HAP-1 (cell line): Measurements from ENCODE around the gene SLC27A2.
"Not testable (repeated sequence)": the region's sequence is repeated elsewhere in the genome, so short reads cannot be mapped to it uniquely, and the experiment has no call there.

Experiments
- DNase-seq, 2 experiments: peaks; one replicate each; pipeline ENCODE4 v3.0.0-alpha.2; 2016 to 2020; ENCODE audit warnings: low spot score in 2 of 2
- H3K27me3 ChIP-seq: fragments of 250-450 bp; sonication (Bioruptor Pico); 2 replicates; pipeline ENCODE4 v1.5.1; 2020; ENCODE audit warnings: low read depth, mild to moderate bottlenecking, moderate library complexity
- H3K36me3 ChIP-seq: fragments of 250-450 bp; sonication (Bioruptor Pico); replicated peaks from 2 replicates; pipeline ENCODE4 v1.5.1; 2020; ENCODE audit warnings: mild to moderate bottlenecking
- H3K4me1 ChIP-seq: fragments of 250-450 bp; sonication (Bioruptor Pico); 2 replicates; pipeline ENCODE4 v1.5.1; 2020; ENCODE audit warnings: mild to moderate bottlenecking
- H3K4me3 ChIP-seq: fragments of 250-450 bp; sonication (Bioruptor Pico); 2 replicates; pipeline ENCODE4 v1.5.1; 2020; ENCODE audit warnings: mild to moderate bottlenecking, moderate library complexity
- H3K9me3 ChIP-seq: fragments of 250-450 bp; sonication (Bioruptor Pico); 2 replicates; pipeline ENCODE4 v1.5.1; 2020; ENCODE audit warnings: mild to moderate bottlenecking, moderate library complexity
- in situ Hi-C: fragments of 300-500 bp; cut with MboI; formaldehyde crosslinking; loops from 3 replicates; pipeline ENCODE4 v1.14.3; 2020; ENCODE audit warnings: low sequenced_read_pairs, inconsistent platforms, mixed read lengths

The SLC27A2 gene

DNA sequence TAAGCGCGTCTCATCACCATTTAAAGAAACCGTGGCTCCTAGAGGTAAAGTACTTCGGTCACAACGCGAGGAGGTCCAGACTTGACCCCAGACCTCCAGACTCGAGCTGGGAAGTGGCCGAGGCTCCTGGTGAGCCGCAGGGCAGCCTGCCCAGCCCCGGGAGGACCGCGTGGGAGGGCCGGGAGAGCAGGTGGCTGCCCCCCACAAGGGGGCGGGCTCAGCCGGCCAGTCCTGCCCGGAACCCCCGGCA lies at the start of gene SLC27A2:
Gene SLC27A2 (plus strand): TSS at position 228 of the 250 bp plus-strand sequence. CDS start 232 bp downstream, outside the sequence.
- peaks cover 7% of the 10 kb centered on the region for H3K4me1 ChIP-seq
- H3K36me3 ChIP-seq: no peaks in the 10 kb centered on the region; the same call in 1 of the 2 replicates
- H3K27me3 ChIP-seq: no peaks in the 10 kb centered on the region
- in situ Hi-C loops: no loop called here
- H3K4me3 ChIP-seq: peak within 1 kb of the TSS; percentile 52
- no peaks in the 10 kb centered on the region; the same call in 1 of the 2 replicates for H3K9me3 ChIP-seq
- peak; percentile 19 to 69 for DNase-seq

DNA sequence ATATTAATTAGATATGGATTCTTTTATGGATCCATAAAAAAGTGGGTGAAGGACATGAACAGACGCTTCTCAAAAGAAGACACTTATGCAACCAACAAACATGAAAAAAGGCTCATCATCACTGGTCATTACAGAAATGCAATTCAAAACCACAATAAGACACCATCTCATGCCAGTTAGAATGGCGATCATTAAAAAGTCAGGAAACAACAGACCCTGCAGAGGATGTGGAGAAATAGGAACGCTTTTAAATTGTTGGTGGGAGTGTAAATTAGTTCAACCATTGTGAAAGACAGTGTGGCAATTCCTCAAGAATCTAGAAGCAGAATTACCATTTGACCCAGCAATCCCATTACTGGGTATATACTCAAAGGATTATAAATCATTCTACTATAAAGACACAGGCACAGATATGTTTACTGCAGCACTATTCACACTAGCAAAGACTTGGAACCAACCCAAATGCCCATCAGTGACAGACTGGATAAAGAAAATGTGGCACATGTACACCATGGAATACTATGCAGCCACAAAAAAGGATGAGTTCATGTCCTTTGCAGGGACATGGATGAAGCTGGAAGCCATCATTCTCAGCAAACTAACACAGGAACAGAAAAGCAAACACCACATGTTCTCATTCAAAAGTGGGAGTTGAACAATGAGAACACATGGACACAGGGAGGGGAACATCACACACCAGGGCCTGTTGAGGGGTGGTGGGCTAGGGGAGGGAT lies 49.6 kb upstream of the SLC27A2 start:
- DNase-seq, H3K4me1 ChIP-seq, H3K4me3 ChIP-seq, H3K9me3 ChIP-seq, in situ Hi-C loops, H3K36me3 ChIP-seq, H3K27me3 ChIP-seq: not testable (repeated sequence)

DNA sequence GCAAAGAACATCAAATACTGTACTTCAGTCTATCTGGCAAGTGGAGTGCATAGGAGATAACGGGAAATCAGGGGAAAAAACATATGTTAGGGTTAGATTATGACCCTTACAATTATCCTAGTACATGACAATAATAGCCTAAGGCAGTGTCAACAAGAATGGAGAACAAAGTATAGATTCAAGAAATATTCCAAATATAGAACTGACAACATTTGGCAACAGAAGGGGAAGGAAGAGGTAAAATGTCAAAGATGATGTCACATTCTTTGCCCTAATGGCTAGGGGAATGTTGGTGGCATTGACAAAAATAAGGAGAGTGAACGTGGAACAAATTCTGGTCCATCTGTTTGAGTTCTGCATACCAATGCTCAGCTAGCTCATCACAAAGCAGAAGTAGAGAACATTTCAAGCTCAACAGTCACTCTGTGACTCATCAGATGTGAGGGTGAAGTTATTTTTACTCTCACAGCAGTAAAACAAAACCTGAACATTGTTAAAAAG lies 47.4 kb upstream of the SLC27A2 start:
- in situ Hi-C loops: no loop called here
- Histone ChIP-seq H3K36me3 (no peaks in the 10 kb centered on the region), H3K9me3 (no peaks in the 10 kb centered on the region), H3K27me3 (no peaks in the 10 kb centered on the region), H3K4me1 (no peaks in the 10 kb centered on the region; the same call in 1 of the 2 replicates), H3K4me3 (no peak overlapping the region)
- no peak for DNase-seq

DNA sequence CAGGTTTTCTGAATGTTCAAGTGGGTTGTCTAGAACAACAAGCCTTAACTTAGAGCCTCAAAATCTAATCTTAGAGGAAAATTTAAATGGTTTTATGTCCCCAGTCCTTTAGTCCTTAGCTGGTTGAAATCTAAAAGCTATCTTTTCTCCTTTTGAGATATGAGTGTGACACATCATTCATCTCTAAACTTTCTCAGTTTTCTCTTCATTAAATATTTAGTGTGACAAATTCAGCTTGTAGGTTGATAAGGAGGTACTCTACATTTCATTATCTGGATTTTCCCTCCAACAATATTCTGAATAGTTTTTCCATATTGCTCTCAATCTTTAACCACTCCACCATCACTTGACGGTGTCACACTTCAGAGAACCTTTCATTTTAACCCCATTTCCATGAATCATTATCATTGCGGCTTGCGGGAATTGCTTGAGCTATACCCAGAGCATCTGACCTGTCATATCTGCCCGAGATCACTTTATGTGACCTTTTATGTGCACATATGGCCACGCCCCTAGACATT lies 46.9 kb upstream of the SLC27A2 start:
- Histone ChIP-seq H3K36me3 (no peaks in the 10 kb centered on the region), H3K9me3 (no peaks in the 10 kb centered on the region), H3K4me3 (no peak overlapping the region), H3K4me1 (no peaks in the 10 kb centered on the region; the same call in 1 of the 2 replicates), H3K27me3 (no peaks in the 10 kb centered on the region)
- DNase-seq: no peak
- in situ Hi-C loops: no loop called here

DNA sequence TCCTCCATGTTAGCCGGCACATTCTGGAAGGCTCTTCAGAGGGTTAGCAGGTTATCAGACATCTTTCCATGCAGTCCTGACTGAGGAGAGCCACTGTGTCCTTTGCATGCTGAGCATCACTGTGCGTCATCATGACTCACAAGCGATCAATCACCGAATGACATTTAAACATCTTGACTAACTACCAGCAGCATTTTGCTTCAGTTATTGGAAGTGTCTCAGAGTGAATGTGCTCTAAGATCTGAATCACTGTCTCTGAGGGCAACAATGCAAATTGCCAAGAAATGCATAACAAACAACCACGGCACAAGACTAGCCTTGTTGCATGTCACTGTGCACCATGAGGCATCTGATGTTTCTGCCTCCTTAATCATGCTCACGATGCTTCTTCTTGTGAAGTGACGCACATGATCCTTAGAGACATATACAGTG lies 44.6 kb upstream of the SLC27A2 start:
- no peaks in the 10 kb centered on the region for H3K9me3 ChIP-seq
- no peaks in the 10 kb centered on the region; the same call in 1 of the 2 replicates for H3K4me1 ChIP-seq
- in situ Hi-C loops: no loop called here
- DNase-seq: no peak
- H3K27me3 ChIP-seq: no peaks in the 10 kb centered on the region
- no peaks in the 10 kb centered on the region for H3K36me3 ChIP-seq
- no peak overlapping the region for H3K4me3 ChIP-seq

DNA sequence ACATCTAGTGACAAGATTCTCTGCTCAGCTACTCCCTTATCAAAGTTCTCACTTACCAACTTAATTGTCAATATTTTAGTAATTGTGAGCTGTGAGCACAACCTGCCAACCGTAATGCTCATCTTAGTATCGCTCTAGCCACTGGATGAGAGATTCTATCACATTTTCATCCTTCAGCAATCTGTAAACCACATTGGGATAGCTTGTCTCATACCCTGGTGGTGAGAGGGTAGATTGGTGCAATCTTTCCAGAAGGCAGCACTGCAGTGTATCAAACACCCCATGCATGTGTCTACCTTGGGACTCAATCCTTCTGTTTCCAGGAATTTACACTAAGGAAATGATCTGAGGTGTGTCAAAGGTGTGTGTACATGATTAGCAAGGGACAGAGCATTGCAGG lies 44.1 kb upstream of the SLC27A2 start:
- Histone ChIP-seq H3K36me3 (no peaks in the 10 kb centered on the region), H3K4me3 (no peak overlapping the region), H3K9me3 (no peaks in the 10 kb centered on the region), H3K4me1 (no peaks in the 10 kb centered on the region; the same call in 1 of the 2 replicates), H3K27me3 (no peaks in the 10 kb centered on the region)
- in situ Hi-C loops: no loop called here
- no peak for DNase-seq

DNA sequence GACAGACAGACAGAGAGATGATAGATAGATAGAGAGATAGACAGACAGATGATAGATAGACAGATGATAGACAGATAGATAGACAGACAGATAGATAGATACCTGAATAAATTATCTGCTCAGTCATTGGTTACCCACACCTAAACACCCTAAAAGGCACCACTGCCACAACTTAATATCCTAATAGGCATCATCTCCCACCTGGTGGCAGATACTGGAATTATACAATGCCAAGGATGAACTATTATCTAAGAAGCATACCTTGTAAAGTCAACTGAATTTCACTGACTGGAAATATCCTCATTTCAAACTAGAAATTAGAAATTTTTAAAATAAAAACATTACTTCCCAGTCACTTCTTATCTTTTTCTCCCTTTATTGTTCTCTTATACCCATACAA lies 43.6 kb upstream of the SLC27A2 start:
- in situ Hi-C loops: no loop called here
- no peak for DNase-seq

DNA sequence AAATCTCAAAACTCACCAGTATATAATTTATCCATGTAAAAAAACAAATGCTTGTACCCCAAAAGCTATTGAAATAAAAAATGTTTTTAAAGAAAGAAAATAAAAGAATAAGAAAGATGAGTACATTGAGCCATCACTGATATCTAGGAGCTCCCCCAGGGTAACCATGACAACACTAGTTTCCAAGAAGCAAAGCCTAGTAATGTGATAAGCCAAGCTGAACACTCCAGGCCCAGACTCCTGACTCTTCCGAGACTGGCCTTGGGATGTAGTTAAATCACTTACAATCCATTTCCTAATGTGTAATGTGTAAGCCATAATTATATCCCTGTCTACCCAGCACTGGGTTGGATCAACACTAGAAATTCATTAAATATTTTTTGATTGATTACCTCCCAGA lies 41.9 kb upstream of the SLC27A2 start:
- H3K36me3 ChIP-seq: no peaks in the 10 kb centered on the region
- H3K27me3 ChIP-seq: no peaks in the 10 kb centered on the region
- DNase-seq: no peak
- H3K4me3 ChIP-seq: no peak overlapping the region
- H3K4me1 ChIP-seq: no peaks in the 10 kb centered on the region
- no peaks in the 10 kb centered on the region for H3K9me3 ChIP-seq
- in situ Hi-C loops: loop anchor here (10.0 kb wide), 2 partner anchors 905 to 1275 kb away; no protein-coding TSS in a partner anchor

More for the DNA sequence above, 43.6 kb upstream of the SLC27A2 start:
- Histone ChIP-seq H3K36me3 (no peaks in the 10 kb centered on the region), H3K4me1 (no peaks in the 10 kb centered on the region; the same call in 1 of the 2 replicates), H3K9me3 (no peaks in the 10 kb centered on the region), H3K27me3 (no peaks in the 10 kb centered on the region), H3K4me3 (no peak overlapping the region)

DNA sequence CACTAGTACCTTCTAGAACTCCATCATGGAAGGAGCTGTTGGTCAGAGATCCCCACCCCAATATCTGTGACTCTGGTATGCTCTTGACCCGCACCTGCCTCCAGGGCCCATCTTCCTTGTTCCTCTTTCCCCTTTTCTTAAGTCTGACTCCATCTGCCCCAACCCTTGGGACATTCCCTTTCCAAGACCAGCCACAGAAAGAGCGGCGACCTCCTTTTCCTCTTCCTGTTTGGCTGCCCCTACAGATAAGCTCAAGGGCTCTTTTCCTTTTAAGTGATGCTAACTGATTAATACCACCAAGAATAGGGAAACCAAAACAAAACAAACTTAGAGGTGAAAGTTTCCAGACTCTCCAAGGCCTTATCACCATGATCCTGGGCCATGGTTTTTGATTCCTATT lies 41.0 kb upstream of the SLC27A2 start:
- Histone ChIP-seq H3K36me3 (no peaks in the 10 kb centered on the region), H3K4me1 (no peaks in the 10 kb centered on the region), H3K9me3 (no peaks in the 10 kb centered on the region), H3K4me3 (no peak overlapping the region), H3K27me3 (no peaks in the 10 kb centered on the region)
- in situ Hi-C loops: loop anchor here (10.0 kb wide), 2 partner anchors 906 to 1276 kb away; no protein-coding TSS in a partner anchor
- DNase-seq: no peak

DNA sequence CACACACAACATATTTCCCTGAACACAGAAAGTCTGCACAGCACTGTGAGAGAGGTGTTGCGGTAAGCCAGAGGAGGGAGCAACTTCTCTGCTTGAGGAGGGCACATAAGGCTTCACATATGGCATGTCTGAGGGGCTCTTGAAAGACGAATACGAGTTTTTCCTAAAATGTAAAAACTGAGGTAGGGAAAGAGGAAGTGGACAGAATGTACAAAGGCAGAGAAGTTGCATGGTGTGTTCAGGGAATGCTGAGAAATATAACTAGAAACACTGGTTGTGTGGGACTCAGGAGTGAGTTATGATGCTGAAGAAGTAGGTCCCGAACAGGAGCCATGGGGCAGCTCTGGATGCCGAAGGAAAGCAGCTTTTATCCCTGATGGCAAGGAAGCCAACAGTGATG lies 40.1 kb upstream of the SLC27A2 start:
- Histone ChIP-seq H3K36me3 (no peaks in the 10 kb centered on the region), H3K27me3 (no peaks in the 10 kb centered on the region), H3K4me3 (no peak overlapping the region), H3K4me1 (no peaks in the 10 kb centered on the region), H3K9me3 (no peaks in the 10 kb centered on the region)
- no peak for DNase-seq
- in situ Hi-C loops: loop anchor here (10.0 kb wide), 2 partner anchors 907 to 1277 kb away; no protein-coding TSS in a partner anchor

DNA sequence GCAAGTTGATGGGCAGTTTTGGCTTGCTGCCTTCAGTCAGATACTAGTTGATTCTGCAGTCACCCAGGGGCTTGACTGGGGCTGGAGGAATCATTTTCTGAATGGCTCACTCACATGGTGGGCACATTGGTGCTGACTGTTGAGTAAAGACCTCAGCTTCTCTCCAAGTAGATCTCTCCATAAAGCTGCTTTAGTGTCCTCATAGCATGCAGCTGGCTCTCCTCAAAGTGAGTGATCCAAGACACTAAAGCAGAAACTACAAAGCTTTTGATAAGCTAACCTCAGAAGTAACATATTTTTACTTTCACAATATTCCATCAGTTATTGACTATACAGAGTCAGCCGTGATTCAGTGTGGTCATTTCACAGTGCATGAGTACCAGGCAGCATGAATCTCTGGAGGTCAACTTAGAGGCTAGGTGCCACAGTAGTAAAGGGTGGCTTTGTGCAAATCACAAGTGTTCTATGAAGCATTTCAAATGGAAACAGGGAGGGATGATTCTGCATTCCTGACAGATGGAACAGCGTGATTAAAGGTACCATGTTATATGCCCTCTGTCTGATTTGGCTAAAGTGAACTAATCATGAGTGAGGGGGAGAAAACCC lies 38.6 kb upstream of the SLC27A2 start:
- H3K4me1 ChIP-seq: peaks cover 3% of the 10 kb centered on the region; the same call in 1 of the 2 replicates
- in situ Hi-C loops: loop anchor here (10.0 kb wide), 2 partner anchors 909 to 1279 kb away; no protein-coding TSS in a partner anchor
- H3K36me3 ChIP-seq: no peaks in the 10 kb centered on the region
- no peaks in the 10 kb centered on the region for H3K27me3 ChIP-seq
- H3K9me3 ChIP-seq: no peaks in the 10 kb centered on the region
- no peak overlapping the region for H3K4me3 ChIP-seq
- DNase-seq: no peak

DNA sequence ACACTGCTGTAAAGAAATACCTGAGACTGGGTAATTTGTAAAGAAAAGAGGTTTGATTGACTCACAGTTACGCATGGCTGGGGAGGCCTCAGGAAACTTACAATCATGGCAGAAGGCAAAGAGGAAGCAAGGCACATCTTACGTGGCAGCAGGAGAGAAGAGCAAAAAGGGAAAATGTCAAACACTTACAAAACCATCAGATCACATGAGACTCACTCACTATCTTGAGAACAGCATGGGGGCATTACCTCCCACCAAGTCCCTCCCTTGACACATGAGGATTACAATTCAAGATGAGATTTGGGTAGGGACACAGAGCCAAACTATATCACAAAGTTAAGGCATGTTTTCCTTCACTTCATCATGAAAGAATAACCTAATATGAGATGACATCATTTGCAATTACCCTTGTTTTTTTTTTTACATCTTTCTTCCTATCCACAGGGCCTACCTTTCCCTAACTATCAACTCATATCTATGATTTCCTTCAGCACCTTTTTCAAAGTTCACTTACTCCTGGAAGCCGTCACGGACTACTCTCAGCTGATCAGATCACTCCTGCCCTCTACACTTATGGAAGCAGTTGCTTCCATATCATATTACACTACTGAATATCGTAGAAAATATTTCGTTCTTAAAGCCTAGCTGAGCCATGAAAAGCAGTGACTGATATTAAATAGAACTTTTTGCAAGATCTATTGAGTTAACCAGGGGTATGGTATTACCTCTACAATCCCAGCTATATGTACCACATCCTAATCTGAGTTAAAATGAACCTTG lies 37.5 kb upstream of the SLC27A2 start:
- no peak for DNase-seq
- Histone ChIP-seq H3K36me3 (no peaks in the 10 kb centered on the region), H3K4me3 (no peak overlapping the region), H3K9me3 (no peaks in the 10 kb centered on the region), H3K27me3 (no peaks in the 10 kb centered on the region), H3K4me1 (peaks cover 6% of the 10 kb centered on the region)
- in situ Hi-C loops: loop anchor here (10.0 kb wide), 2 partner anchors 910 to 1280 kb away; no protein-coding TSS in a partner anchor

DNA sequence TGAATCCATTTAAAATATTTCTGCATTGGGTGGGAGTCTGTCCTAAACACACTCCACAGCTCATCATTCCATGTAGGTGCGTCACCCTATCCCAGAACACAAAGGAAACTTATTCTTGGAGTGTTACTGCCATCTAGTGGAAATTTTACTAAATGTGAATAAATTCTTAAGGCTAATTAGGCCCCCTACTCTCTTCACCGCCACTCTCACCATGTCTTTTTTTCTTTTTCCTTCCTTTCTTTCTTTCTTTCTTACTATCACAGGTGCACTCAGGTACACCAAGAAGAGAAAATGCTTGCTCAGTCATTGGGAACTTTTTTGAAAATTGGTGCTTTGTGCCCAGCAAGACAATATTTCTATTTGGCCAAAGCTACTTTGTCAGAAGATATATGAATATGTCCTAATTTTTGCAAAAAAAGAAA lies 36.5 kb upstream of the SLC27A2 start:
- peak; percentile 33 to 62 for DNase-seq
- no peaks in the 10 kb centered on the region for H3K36me3 ChIP-seq
- H3K27me3 ChIP-seq: no peaks in the 10 kb centered on the region
- peaks cover 6% of the 10 kb centered on the region for H3K4me1 ChIP-seq
- H3K9me3 ChIP-seq: no peaks in the 10 kb centered on the region
- no peak overlapping the region for H3K4me3 ChIP-seq
- in situ Hi-C loops: loop anchor here (10.0 kb wide), 2 partner anchors 911 to 1281 kb away; no protein-coding TSS in a partner anchor
